Superior temporal gyrus (tissue), 1 donor: ENCODE data around the gene SYNE2.
A peak's percentile ranks its signal among the peaks of the same experiment; 100 is the strongest.

ENCODE experiments used
- DNase-seq: peaks from one replicate; pipeline ENCODE4 v3.0.0-alpha.2; 2016; ENCODE audit errors: extremely low spot score

SYNE2 gene

DNA sequence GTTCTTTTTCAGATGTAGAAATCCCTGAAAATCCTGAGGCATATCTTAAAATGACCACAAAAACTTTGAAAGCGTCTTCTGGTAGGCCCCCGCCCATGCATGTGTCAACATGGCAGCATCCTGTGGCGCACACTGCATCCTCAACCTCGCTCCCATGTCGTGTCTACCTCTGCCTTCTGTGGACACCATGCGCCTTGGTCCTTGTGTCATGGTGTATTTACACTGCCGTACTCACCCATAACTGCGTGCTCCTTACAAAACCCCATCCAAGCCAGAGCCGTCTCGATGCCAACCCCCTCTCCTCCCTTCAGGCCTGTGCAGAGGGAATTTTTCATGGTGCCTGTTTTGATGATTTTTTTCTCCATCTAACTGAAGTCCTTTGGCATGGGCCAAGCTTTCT, 362.5 kb downstream of the SYNE2 start:
- no peak for DNase-seq

DNA sequence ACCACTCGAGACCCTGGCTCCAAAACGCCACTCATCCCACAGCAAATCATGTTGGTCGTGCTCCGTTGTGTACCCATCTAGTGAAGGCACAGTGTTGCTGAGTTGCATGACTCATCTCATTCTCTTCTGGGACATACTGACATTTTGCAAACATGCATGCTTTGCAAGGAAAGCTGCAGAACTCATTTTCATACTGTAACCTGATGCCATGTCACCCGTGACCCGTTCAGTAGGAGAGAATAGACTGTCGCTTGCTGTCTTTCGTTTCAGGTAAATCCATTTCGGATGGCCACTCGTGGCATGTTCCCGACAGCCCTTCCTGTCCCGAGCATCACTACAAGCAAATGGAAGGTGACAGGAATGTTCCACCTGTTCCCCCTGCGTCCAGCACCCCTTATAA, 363.2 kb downstream of the SYNE2 start:
- DNase-seq: no peak

DNA sequence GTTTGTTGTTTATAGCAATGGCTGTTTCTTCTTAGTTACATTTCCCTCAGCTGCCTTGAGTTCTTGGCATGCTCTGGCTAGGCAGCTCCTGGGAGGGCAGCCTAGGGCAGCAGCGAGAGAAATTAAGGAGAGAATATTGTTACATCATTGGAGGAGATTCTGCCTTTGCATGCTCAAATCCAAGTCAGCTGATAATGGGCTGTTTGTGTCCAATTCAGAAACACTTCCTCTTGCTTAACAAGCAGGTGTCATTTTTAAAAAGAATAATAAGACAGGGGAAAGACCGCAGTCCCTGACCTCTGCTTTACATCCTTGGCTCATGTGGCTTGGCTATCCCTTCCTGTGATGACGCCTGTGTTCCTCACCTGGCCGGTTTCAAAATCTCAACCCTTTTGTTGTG, 364.5 kb downstream of the SYNE2 start:
- no peak for DNase-seq

DNA sequence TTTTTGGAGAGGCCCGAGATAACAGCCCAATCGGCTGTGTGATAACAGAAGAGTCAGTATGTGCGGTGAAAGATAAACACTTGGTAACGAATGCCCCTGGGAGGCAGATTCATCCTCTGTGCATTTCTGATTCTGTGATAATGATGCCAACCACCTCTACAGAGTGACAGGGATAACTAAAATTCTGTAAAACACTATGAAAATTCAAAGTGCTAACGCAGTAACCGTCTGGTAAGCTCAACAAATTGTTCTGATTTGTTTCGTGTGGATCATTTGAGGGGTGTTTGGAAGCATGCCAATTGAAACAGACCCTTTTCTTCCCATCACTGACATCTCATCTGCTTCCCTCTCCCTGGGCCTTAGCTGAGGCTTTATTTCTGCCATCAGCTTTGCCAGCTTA, 365.0 kb downstream of the SYNE2 start:
- DNase-seq: no peak

DNA sequence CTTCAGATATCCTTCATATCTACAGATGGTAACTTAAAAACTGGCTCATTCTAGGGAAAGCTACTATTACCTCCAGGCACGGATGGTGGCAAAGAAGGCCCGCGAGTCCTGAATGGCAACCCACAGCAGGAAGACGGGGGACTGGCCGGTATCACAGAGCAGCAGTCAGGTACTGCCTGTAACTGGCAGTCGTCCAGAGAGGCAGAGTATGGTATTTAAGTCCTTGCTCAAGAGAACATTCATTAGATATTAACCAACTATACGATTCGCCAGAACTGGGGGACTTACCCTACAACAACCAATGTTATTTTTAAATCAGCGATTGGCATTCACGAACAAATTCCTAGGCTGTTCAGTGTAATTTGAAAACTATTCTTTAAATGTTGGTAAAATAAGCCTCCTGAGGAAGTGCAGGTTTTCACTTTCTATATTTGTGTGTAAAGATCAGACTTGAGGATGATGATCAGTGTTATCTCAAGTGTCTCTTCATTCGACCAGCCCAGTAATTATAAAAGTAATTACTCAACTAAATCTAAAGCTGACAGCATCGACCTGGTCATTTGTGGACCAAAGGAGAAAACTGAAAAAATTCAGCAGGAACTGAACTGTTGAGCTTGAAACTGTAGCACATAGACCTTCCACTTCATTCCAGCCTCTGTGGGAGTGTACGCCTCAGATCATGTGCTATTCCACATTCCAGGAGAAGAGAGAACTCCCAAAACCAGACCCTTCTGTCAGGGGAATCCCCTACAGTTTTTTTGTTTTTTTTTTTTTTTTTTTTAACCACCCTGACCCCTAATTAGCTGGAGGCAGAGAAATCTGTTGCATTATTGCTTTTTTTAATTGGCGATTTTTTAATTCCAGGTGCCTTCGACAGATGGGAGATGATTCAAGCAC, 365.8 kb downstream of the SYNE2 start:
- no peak for DNase-seq

DNA sequence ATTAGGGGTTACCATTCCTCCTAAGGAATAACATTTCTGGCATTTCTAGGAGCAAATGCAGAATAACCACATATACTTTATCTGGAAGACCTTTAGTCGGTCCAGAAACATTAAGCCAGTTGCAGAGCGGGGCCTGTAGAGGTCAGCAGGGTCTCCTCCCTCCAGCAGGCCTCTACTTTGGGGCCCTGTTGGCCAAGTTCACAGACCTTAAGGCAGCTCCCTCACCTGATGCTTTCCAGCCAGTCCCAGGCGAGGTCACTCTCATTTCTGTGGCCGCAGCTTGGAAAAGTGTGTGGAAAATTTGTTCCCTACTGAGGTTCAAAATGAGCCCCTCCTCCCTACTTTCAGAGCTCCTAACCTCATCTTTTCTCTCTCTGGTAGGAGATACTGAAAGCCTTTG, 367.3 kb downstream of the SYNE2 start:
- DNase-seq: no peak

DNA sequence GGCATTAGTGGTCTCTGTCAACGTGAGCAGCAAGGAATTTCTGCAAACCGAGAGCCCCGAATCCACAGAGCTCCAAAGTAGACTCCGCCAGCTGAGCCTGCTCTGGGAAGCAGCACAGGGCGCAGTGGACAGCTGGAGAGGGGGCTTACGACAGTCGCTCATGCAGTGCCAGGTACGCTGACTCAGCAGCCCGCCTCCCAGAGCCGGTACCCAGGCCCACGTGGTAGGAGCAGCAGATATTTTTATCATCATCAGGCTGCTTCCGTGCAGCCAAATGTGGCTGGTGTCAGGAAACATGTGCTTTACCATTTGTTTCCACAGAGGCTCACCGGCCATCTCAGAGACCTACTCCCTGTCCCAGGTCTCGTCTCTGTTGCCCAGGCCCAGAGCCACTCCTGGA, 367.7 kb downstream of the SYNE2 start:
- DNase-seq: peak; percentile 70

DNA sequence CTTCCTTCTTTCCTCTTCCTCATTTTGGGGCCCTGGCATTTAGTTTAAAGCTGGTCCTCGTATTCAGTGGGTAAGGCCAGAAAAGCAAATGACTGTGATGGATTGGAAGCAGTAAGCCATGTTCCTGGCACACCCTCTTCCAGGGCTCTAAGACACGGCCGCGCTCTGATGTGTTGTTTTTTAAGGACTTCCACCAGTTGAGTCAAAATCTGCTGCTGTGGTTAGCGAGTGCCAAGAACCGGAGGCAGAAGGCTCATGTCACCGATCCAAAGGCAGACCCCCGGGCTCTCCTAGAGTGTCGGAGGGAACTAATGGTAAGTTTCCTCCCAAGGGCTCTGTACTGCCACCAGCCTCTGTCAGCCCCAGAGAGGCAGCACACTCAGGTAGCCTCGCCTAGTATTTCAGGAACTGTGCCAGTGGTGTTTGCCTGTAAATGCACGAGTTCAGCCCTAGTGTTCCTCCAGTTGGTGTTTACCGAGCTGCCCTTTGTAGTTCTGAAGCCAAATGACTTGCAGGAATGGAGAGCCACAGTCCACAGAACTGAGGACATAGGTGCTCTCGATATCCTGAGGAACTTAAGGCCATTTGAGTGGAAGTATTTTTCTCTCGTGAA, 368.7 kb downstream of the SYNE2 start:
- DNase-seq: no peak

DNA sequence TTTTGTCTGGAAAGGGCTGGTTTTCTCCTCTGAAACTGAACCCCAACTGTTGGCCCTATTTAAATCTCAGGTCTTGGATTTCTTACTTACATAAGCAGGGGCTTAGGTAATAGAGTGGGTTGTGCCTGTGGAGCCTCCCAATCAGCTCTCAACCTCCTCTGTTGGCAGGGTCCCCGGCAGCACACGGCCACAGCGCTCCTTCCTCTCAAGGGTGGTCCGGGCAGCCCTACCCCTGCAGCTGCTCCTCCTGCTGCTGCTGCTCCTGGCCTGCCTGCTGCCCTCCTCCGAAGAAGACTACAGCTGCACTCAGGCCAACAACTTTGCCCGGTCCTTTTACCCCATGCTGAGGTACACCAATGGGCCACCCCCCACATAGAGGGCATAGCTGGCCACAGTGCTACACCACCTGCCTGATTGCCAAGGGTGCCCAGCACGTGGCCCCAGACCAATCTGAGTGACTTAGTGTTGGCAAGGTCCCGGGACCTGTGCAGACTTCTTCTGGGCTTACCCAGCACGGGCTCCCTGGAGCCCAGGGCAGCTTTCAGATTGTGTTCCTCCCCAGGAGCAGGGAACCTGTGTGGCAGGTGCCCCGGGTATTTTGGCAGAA, 372.4 kb downstream of the SYNE2 start:
- no peak for DNase-seq

DNA sequence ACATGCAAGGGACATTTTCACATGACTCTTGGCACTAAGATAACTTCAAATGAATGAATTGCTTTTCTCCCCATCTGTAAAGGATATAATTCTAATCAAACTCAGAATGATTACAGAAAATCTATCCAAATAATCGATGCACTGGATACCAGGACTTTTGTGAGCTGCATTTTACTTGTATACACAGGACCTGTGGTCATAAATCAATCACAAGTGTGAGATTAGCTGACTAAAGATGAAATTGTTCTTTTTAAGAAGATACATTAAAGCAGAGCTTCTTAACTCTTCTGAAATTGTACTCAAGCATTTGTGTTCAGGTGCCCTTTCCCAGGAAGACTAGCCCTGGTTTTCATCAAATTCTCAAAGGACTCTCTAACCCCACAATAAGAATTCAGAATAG, 375.1 kb downstream of the SYNE2 start:
- no peak for DNase-seq

DNA sequence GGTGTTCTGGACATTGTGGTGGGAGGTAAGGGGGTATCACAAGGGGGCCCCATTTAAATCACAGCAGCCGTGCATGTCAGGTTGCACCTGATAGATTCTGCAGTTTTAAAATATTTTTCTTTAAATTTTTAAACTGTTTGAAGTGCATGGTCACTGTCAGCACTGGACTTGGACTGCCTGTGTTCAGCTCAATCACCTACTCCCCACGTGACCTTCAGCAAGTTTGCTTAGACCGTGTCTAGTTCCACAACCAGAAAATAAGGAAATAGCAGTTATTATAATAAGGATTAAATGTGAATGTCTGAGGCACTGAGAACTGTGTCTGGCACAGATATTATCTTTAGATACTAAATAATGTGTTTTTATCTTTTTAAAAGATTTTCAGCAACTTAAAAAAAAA, 376.7 kb downstream of the SYNE2 start:
- no peak for DNase-seq

DNA sequence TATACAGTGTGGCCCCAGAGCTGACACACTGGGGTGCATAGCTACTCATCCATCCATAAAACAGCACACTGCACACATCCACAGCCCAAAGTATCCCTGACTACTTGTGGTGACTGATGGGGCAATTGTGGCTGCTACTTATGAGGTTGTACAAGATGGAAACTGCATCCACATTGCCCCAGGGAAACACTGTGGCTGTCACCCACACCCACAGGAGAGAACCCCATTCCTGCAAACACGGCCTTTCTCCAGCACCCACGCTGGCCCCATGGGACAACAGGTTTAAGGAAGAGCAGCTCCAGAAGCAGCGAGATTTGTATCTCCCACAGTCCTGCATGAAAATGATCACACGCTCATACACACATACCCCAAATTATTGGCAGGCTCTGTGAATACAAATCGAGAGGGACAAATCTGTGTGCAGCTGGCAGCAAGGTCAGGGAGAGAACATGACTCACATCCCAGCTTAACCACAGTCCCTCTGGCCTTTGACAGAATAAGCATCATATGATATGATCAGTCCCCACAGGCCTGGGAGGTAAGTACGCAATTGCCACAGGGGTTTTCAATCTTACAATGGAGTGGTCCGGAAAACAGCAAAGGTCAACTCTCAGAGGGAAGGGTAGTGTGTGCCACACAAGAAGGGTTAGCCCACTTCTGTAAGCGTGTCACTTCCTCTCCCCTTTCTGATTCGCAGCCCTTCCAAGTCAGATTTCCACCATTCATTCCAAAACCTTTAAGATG, 379.5 kb downstream of the SYNE2 start:
- DNase-seq: no peak

DNA sequence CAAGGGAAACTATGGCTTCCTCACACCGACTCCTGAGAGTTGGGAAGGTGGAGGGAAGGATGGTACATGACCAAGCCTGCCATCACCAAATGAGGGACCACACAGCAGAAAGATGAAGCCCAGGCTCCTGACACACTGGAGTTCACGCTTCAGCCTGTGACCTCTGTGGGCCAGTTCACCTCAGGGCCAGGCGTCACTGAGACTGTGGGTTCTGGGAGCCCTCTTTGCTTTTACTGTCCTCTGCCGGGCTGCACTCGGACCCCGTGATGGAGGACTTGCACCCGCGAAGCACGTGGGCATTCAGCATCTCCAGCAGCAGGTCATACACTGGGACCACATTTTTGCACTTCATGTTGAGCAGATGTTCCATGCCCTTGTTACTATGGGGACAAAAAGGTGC, 380.1 kb downstream of the SYNE2 start:
- DNase-seq: no peak

DNA sequence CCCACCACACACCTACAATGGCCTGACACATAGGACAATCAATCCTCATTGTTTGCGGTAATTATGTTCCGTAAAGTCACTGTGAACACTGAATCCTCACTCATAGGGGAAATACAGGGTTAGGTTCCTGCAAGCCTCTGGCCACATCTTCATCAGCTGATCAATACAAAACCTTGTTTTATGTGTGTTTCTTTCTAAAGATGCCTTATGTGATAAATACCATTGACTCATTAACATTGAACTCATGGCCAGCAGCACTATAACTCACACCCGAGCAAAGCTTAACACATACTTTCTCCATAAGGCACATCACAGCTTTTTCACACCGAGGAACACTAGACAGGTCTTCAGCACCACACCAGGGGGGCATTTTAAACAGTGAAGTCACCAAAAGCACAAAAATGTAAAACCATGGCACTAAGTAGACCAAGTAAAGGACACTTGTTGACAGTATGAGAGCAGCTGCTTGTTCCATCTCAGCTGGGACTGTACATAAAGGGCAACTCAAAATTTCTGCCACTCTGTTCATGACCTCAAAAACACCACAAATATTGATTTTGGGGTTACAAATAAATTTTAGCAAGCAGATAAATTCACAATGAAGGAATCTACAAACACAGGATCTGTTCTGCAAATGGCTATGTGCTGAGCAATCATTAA, 380.9 kb downstream of the SYNE2 start:
- DNase-seq: no peak

DNA sequence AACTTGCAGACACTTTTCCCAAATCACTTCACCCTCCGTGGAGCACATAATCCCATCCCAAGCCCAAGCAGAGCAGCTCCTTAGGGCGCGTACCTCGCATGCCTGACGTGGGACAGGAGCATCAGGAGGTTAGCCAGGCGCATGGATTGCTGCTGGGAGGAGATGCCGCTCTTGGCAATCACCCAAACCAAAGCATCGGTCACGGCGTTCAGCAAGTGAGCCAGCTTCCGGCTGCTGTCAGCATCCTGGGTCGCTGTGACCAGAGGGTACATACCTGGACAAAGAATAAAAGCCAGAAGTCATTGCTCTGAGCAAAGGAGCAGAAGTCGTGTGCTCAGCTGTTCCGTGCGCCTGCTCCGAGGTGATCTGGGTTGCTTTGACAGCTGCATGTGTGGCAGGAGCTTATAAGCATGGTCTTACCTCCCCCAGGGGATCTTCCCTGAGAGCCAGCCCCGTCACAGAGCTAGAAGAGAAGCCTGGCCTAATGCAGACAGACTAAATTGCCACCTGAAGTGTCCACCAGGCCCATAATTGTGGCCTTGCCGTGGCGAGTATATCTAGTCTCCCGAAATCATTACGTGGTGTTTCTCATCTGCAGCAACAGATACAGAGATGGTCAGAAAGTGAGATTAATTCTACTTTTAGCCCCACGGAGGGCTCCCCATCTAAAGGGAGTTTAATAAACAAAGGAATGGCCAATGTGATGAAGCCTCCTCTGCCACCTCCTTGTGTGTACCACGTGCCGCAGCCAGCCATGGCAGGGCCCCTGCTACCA, 382.3 kb downstream of the SYNE2 start:
- no peak for DNase-seq

DNA sequence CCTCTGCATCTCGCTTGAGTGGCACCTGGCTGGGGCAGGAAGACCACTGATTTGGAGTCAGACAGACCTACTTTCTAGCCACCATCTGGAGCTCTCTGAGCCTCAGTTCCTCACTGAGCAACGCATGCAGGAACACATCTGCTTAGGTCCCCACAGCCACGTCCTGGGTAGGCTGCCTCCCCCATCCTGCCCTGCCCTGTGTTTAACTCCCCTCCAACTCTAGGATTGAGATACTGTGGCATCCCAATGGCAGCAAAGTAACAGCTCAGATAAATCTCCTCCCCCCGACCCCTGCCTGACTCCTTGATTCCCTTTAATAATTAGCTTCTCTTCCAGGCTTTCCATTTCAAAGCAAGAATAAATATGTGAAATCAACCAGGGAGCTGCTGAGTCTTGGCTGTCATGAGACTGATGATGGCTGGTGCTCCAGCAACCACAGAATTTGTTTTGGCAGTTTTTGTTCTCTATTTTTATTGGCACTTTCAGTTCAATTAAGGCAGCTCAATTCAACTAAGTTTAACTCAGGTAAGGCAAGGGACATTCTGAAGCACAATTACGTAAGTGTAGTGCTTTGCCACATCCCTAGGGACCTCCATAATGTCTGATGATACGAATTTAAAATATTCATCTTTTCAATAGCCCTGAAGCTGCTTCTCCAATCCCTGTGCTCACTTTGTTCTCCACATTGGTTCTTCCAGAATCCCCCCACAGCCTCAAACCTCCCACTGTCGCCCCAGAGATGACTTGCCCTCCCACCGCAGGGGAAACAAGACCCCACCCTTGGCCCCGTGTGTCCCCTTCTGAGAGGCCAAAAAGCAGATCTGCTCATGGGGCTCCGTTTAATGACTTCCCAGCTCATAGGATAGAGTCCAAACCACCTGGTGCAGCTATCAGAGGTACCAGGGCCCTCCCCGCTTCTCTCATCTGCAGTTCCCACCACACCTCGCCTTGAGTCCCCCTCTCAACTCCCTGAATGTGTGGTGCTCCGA, 383.1 kb downstream of the SYNE2 start:
- DNase-seq: no peak

DNA sequence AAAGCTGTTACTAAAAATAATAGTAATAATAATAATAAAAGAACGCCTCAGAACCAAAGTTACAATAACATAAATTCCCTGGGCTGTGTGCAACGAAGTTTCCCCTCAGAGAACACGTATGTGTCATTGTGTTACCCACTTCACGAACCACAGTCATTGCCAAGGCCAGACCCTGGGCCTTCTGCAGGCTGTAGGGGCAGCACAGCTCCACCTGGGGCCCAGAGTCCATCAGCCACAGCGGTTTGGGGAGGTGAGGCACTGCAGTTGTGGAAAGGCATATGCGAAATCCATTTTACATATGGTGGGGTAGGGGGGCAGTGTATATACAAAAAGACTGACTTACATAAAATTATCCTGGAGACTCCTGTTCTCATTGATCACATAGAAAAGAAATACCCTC, 385.2 kb downstream of the SYNE2 start:
- no peak for DNase-seq

DNA sequence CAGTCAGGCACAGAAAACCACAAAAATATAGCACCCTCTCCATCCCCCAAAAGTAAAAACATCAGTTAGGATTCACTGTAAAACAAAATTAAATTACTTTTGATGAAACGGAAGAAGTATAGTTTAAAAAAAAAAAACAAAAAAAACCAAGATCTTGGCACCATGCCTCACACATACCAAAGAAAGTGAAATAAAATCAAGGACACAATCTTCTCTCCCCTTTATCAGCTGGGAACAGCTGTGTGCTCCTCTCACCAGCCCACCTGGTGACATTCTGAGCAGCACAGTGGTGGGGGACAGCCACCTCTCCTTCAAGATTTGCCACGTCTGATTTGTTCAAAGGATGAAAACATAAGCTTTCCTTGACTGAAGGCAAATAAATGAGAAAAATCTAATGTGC, 385.8 kb downstream of the SYNE2 start:
- DNase-seq: no peak

DNA sequence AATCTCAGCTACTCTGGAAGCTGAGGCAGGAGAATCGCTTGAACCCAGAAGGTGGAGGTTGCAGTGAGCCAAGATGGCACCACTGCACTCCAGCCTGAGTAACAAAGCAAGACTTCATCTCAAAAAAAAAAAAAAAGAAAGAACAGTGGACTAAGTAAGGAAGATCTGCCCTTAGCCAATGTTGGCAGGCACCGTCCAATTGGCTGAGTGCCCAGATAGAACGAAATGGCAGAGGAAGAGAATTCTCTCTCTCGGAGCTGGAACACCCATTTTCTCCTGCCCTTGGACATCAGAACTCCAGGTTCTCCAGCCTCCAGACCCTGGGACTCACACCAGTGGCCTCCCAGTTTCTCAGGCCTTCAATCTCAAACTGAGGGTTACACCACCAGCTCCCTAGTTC, 391.5 kb downstream of the SYNE2 start:
- no peak for DNase-seq

DNA sequence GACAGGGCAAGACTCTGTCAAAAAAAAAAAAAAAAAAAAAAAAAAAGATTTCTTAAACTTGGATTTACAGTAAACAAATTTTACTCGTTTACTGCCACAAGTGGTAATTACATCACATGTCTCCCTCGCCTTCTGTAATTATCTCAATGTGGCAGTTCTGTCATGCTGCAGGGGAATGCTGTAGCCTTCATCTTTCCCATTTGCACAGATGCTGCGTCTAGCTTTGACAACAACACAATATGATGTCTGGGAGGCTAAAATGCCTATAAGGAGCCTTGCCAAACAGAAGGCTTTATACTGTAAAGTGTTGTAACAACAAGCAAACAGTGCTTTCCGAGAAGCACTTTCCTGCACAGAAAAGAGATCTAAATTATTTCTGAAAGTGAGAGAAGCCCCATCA, 392.7 kb downstream of the SYNE2 start:
- DNase-seq: no peak
